AG09309 (cell line): ENCODE results near the gene ATP5PF.

Experiments
- DNase-seq: peaks from one replicate; pipeline ENCODE4 v3.0.0-alpha.2; 2010; ENCODE audit warnings: low read depth
- H3K4me3 ChIP-seq: 2 replicates; pipeline ENCODE4 v1.5.1; 2011; ENCODE audit warnings: mild to moderate bottlenecking, low read depth, low read length, moderate library complexity; ENCODE audit not compliant: control insufficient read depth
- CTCF ChIP-seq: IDR thresholded peaks from 2 replicates; pipeline ENCODE4 v1.5.1; 2011; ENCODE audit warnings: mild to moderate bottlenecking, low read depth, low read length, inconsistent platforms; ENCODE audit not compliant: insufficient read depth, control insufficient read depth; ENCODE audit errors: missing control alignments

The ATP5PF gene

GRCh38 chr21:25687787-25688186 lies 46.9 kb downstream of the ATP5PF start:
- TF ChIP-seq CTCF, result no peak
- H3K4me3 ChIP-seq, result no peak overlapping the region
- DNase-seq, result no peak

GRCh38 chr21:25682382-25682781 lies 52.3 kb downstream of the ATP5PF start:
- DNase-seq, result no peak
- no peak for TF ChIP-seq CTCF
- no peak overlapping the region for H3K4me3 ChIP-seq

GRCh38 chr21:25676451-25676850 lies 58.3 kb downstream of the ATP5PF start:
- H3K4me3 ChIP-seq, result no peak overlapping the region
- no peak for DNase-seq
- no peak for TF ChIP-seq CTCF
